ENCODE data around the gene GBGT1.

DNA sequence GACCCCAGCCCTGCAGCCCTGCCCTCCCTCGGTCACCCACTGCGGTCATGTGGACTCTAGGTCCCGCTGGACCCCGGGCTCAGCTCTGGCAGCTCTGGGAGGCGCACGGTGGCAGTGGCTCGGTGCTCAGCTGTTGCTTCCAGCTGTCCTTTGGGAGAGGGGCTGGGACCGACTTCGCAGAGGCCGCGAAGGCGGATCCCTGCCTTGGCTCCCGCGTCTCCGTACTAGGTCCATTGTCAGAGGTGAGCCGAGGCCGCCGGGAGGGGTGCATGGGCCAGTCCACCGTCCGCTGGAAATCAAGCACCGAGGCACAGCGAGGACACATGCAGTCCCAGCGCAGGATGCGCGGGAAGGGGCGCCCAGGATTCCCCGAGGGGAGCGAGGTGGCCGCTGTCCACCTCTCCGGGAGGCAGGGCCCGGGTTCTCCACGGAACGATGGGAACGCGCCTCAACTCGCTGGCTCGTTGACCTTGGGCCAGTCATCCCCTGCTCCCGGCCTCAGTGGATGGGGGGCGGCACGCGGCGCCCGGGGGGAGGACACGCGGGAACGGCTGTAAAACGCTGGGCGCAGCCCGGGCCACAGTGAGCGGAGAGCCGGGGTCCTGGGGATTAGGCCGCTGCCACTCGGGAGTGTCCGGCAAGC, 732 bp downstream of the GBGT1 start:
- TF ChIP-seq CTCF (IDR thresholded peaks at IDR 0.05) (no peak), POLR2A (IDR thresholded peaks at IDR 0.05) (no peak), POLR2AphosphoS5 (IDR thresholded peaks at IDR 0.05) (no peak)

All from breast epithelium (tissue), 3 donors.